Measurements from ENCODE around the gene KLHDC3. TPM values are rescaled to one million over a fixed set of nuclear protein-coding genes. Genes with fewer than 3 reads are reported as not detected.

The KLHDC3 gene
- total RNA-seq, 1 donor from 2014 or later, result 73.8 TPM

- Mint-ChIP-seq H3K9me3 (no peaks in the 10 kb centered on the region), H3K4me1 (no peaks in the 10 kb centered on the region), H3K27ac (no peak overlapping the region), H3K36me3 (ENCODE audit: low read depth) (peaks cover 40% of the 10 kb centered on the region), H3K4me3 (no peak overlapping the region), H3K27me3 (no peaks in the 10 kb centered on the region)
- no peak for DNase-seq
- intact Hi-C loops (cut with micrococcal nuclease), result no loop called here
Observed at GRCh38 chr6:43045371-43045930, 31.4 kb downstream of the KLHDC3 start.

DNA sequence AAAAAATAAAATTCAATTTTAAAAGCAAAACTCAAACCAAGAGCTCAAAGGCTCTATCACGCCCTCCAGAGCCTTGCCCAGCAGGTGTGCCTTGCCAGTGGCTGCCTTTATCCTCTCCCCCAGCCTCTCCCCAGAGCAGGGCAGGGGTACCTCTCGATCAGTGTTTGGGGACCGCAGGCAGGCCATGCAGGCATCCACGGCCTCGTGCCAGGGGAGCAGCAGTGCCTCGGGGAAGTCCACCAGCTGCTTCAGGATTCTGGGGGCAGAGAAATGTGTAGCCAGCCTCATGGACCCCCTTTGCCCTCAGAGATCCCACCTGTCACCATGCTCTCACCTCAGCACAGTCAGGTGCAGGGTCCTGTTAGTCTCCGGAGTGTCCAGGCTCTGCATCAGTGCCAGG is 33.9 kb downstream of the KLHDC3 start:
- no peaks in the 10 kb centered on the region for H3K9me3 Mint-ChIP-seq

DNA sequence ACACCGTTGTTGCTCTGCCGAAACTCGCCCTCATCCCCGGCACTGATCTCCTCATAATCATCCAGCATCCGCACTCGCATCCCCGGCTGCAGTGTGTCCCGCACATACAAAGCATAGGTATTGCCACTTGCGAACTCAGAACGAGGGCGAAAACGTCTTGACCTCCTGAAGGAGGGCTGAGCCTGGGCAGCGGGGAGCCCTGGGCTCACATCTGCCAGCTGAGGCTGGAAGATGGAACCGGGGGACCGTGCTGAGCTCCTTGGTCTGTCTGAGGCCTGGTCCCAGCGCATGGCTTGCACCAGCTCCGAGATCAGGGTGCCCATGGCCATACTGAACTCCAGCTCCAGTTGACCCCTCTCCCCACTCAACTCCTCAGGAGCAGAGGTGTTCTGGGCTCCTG is 36.9 kb downstream of the KLHDC3 start:
- intact Hi-C loops (cut with micrococcal nuclease), result loop anchor here (5.0 to 10.0 kb wide), 4 partner anchors 74 to 486 kb away; partner anchors contain the start of genes PEX6, POLR1C, UBR2 and YIPF3
- DNase-seq, result no peak
- Mint-ChIP-seq H3K36me3 (ENCODE audit: low read depth) (peaks cover 44% of the 10 kb centered on the region), H3K4me1 (peaks cover 32% of the 10 kb centered on the region), H3K9me3 (no peaks in the 10 kb centered on the region), H3K27me3 (no peaks in the 10 kb centered on the region), H3K4me3 (peak overlapping the region; percentile 22), H3K27ac (no peak overlapping the region)

More for the DNA sequence above, 33.9 kb downstream of the KLHDC3 start:
- no peak for DNase-seq
- Mint-ChIP-seq H3K36me3 (ENCODE audit: low read depth) (peaks cover 44% of the 10 kb centered on the region), H3K27me3 (no peaks in the 10 kb centered on the region), H3K4me3 (no peak overlapping the region), H3K27ac (no peak overlapping the region), H3K4me1 (peaks cover 20% of the 10 kb centered on the region)
- intact Hi-C loops (cut with micrococcal nuclease), result no loop called here

- no peak for DNase-seq
- Mint-ChIP-seq H3K27ac (peak overlapping the region; percentile 98), H3K9me3 (no peaks in the 10 kb centered on the region), H3K4me1 (peaks cover 32% of the 10 kb centered on the region), H3K36me3 (ENCODE audit: low read depth) (peaks cover 40% of the 10 kb centered on the region), H3K4me3 (peak overlapping the region; percentile 96), H3K27me3 (no peaks in the 10 kb centered on the region)
- intact Hi-C loops (cut with micrococcal nuclease), result loop anchor here (5.0 to 10.0 kb wide), 4 partner anchors 75 to 488 kb away; partner anchors contain the start of genes PEX6, POLR1C, UBR2 and YIPF3
Observed at GRCh38 chr6:43052225-43052841, 38.3 kb downstream of the KLHDC3 start.

DNA sequence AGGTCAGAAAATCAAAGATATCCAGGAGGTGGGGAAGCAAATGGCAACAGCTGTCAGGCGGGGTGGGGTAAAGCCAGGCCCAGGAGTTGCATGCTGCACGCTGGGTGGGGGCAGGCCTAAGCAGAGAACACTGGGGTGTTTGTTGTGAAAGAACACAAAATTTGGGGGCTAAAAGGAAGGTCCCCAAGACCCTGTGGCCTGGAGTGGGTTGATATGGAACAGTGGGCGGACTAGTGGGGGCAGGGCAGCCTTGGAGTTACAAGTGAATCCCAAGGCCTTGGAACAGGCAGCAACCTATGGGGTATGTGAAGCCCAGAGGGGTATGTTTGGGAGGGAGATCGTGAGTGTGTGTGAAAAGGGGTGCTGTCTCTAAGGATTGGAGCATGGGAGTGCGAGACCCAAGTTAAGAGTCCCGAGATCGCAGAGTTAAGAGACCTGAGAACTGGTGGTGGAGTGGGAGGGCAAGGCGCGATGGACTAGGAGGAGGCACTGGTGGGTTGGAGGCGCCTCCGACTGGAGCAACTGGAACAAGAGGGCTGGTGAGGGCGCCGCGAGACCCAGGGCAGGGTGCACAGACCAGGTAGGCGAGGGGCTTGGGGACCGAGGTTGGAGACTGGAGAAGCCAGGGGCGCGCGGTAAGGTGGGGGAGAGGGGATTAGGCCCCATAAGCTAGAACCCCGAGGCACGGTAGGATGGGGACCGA is 38.9 kb downstream of the KLHDC3 start:
- Mint-ChIP-seq H3K4me1 (peaks cover 36% of the 10 kb centered on the region), H3K4me3 (peak overlapping the region; percentile 96), H3K27me3 (no peaks in the 10 kb centered on the region), H3K9me3 (no peaks in the 10 kb centered on the region), H3K36me3 (ENCODE audit: low read depth) (peaks cover 46% of the 10 kb centered on the region), H3K27ac (peak overlapping the region; percentile 98)
- intact Hi-C loops (cut with micrococcal nuclease), result loop anchor here (1.0 to 10.0 kb wide), 6 partner anchors 32 to 488 kb away; partner anchors contain the start of genes CNPY3, PEX6, POLR1C and RRP36
- DNase-seq, result peak; percentile 75

DNA sequence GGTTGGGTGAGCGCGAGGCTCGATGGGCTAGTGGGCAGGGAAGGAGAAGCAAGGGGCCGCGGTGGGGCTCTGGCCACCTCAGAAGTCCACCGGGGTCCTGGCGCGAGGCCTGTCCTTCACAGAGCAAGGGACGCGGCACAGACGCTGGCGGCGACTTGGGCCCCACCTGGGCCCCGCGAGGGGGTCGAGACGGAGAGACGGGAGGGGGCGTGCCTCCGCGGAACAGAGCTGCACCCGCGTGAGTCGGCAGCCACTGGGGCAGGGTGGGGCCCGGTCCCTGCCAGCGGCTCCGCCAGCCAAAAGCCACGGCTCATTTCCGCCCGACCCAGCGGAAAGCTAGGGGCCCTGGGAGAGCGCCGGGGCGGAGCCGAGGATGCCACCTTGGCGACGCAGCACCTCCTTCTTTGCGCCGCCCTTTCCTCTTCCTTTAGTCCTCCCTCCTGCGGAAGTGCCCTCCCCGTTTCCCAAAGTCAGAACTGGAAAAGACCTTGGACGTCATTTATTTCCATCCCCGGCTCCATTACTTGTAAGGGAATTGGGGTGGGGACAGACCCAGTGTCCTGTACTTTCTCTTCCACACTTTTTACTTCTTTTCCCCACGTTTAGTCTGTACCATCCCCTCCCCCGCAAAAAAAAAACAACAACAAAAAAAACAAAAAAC is 39.6 kb downstream of the KLHDC3 start, which contains the start of gene CUL7:
Gene CUL7 (minus strand): TSS at position 307 of the 661 bp plus-strand sequence. CDS start 1,063 bp downstream, outside the sequence.
- peak within 1 kb of the TSS; percentile 96 for H3K4me3 Mint-ChIP-seq
- peaks cover 49% of the 10 kb centered on the region for H3K36me3 Mint-ChIP-seq (ENCODE audit: low read depth)
- peak within 1 kb of the TSS; percentile 98 for H3K27ac Mint-ChIP-seq
- no peaks in the 10 kb centered on the region for H3K27me3 Mint-ChIP-seq
- peaks cover 43% of the 10 kb centered on the region for H3K4me1 Mint-ChIP-seq
- no peaks in the 10 kb centered on the region for H3K9me3 Mint-ChIP-seq
- intact Hi-C loops (cut with micrococcal nuclease), result loop anchor here (1.0 to 10.0 kb wide), 6 partner anchors 32 to 489 kb away; partner anchors contain the start of genes CNPY3, PEX6, POLR1C and RRP36
- peak; percentile 98 for DNase-seq

DNA sequence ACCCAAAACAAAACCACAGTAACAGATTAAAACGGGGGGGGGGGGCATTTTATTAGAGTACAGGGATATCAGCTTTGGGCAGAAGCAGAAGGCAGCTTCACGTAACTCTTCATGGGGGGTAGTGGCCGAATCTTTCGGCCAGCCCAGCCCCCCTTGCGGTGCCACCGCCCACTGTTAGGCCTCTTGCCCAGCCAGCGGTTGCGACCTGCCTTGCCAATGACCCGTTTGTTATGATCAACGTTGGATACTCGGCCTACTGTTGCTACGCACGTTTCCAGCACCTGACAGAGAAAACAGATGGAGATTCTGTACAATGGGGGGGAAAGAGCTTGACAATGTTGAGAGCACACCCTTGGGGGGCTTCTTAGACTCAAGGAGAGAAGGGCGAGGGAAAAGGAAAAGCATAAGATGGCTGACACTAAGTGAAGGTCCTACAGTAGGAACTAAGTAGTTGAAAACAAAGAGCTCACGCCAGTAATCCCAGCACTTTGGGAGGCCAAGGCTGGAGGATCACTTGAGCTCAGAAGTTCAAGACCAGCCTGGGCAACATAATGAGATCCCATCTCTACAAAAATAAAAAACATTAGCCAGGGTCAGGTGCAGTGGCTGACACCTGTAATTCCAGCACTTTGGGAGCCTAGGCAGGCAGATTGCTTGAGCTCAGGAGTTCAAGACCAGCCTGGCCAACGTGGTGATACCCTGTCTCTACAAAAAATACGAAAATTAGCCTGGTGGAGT is 40.3 kb downstream of the KLHDC3 start:
- Mint-ChIP-seq H3K9me3 (no peaks in the 10 kb centered on the region), H3K4me1 (peaks cover 46% of the 10 kb centered on the region), H3K27ac (peak overlapping the region; percentile 98), H3K36me3 (ENCODE audit: low read depth) (peaks cover 47% of the 10 kb centered on the region), H3K27me3 (no peaks in the 10 kb centered on the region), H3K4me3 (peak overlapping the region; percentile 96)
- intact Hi-C loops (cut with micrococcal nuclease), result loop anchor here (5.0 to 10.0 kb wide), 4 partner anchors 77 to 490 kb away; partner anchors contain the start of genes PEX6, POLR1C, UBR2 and YIPF3
- DNase-seq, result no peak

DNA sequence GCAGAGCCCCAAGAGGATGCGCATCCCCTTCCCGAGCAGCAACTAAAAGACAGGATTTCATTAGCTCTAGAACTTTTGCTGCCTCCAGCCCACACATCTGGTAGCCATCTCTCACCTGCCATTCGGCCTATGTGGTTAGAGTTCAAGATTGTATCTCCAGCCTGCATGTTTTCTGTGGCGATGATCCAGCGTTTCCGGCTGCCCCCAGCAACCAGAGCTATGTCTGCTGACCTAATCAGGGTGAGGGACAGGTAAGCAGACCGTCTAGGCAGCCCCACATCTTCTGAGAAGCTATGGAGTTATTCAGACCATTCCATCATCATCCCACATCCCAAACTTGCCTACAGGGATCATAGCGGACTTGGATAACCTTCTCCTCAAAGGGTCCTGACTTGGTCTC is 41.9 kb downstream of the KLHDC3 start:
- H3K36me3 Mint-ChIP-seq (ENCODE audit: low read depth), result peaks cover 40% of the 10 kb centered on the region
- peaks cover 55% of the 10 kb centered on the region for H3K4me1 Mint-ChIP-seq
- no peaks in the 10 kb centered on the region for H3K9me3 Mint-ChIP-seq
- no peak overlapping the region for H3K27ac Mint-ChIP-seq
- intact Hi-C loops (cut with micrococcal nuclease), result loop anchor here (10.0 kb wide), 2 partner anchors 329 to 491 kb away; partner anchors contain the start of gene UBR2
- no peaks in the 10 kb centered on the region for H3K27me3 Mint-ChIP-seq
- no peak for DNase-seq
- H3K4me3 Mint-ChIP-seq, result no peak overlapping the region

- Mint-ChIP-seq H3K9me3 (no peaks in the 10 kb centered on the region), H3K27ac (peak overlapping the region; percentile 98), H3K36me3 (ENCODE audit: low read depth) (peaks cover 29% of the 10 kb centered on the region), H3K4me1 (peaks cover 40% of the 10 kb centered on the region), H3K27me3 (no peaks in the 10 kb centered on the region), H3K4me3 (peak overlapping the region; percentile 99)
- intact Hi-C loops (cut with micrococcal nuclease), result loop anchor here (2.0 to 10.0 kb wide), 3 partner anchors 74 to 494 kb away; partner anchors contain the start of genes PPP2R5D and UBR2
- DNase-seq, result no peak
Observed at GRCh38 chr6:43058531-43058930, 44.5 kb downstream of the KLHDC3 start.

- Mint-ChIP-seq H3K27me3 (no peaks in the 10 kb centered on the region), H3K27ac (peak within 1 kb of the TSS; percentile 98), H3K9me3 (no peaks in the 10 kb centered on the region), H3K4me3 (peak within 1 kb of the TSS; percentile 99), H3K4me1 (peaks cover 35% of the 10 kb centered on the region), H3K36me3 (ENCODE audit: low read depth) (peaks cover 24% of the 10 kb centered on the region)
- intact Hi-C loops (cut with micrococcal nuclease), result loop anchor here (1.0 to 10.0 kb wide), 8 partner anchors 45 to 495 kb away; partner anchors contain the start of genes CNPY3, KLHDC3, PPP2R5D and SRF
- peak; percentile 99 for DNase-seq
Observed at GRCh38 chr6:43059168-43060033, 45.4 kb downstream of the KLHDC3 start, which contains the start of the genes KLC4 and MRPL2. Gene KLC4 (plus strand): TSS chr6:43059631. CDS start chr6:43061336, 1,705 bp downstream. Gene MRPL2 (minus strand): TSS chr6:43059434. CDS start chr6:43059381, 53 bp downstream.

DNA sequence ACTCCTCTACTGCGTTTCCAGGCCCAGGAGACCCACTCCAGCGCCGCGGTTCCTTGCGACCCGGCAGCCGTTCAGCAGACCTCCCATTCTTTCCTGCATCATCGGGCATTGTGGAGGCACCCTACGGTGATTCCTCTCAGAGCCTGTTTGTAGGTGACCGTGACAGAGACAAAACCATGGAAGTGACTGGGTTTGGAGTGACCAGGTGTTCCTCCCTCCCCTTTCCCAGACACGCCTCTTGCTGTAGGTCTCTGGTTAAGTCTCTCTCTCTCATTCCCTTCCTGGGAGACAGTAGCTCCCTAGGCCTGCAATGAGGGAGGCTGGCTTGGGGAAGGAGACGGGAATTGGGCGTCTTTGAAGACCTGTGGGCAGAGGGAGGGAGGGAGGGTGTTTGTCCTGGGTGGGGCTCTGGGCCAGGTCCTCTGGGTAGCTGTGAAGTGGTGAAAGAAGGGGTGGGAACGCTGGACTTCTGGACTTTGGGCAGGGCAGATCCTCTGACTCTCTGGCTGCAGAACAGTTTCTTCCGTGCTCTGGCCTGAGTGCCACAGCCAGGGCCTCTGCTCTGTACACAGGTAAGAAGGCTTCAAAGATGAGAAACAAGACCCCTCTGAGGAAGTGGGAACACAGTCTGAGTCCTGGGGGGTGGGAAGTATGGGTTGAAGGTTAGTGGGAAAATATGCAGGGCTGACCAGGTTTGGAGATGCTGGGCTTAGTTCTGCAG is 46.1 kb downstream of the KLHDC3 start:
- Mint-ChIP-seq H3K4me1 (peaks cover 34% of the 10 kb centered on the region), H3K36me3 (ENCODE audit: low read depth) (peaks cover 24% of the 10 kb centered on the region), H3K27ac (peak overlapping the region; percentile 98), H3K27me3 (no peaks in the 10 kb centered on the region), H3K9me3 (no peaks in the 10 kb centered on the region), H3K4me3 (peak overlapping the region; percentile 99)
- no peak for DNase-seq
- intact Hi-C loops (cut with micrococcal nuclease), result no loop called here

All from activated CD4-positive, alpha-beta T cell treated with anti-CD3 and anti-CD28 coated beads, Interleukin-2, amount 10 ng/mL, durations not matched to agents 24 days and 14 days (primary cell).